ENCODE results near the gene APOBEC3G. TPM values are rescaled to one million over a fixed set of nuclear protein-coding genes. Genes with fewer than 3 reads are reported as not detected.

Gene APOBEC3G
- total and polyA plus RNA-seq, 7 donors: 3.0 to 21.4 (median 11.1) TPM

DNA sequence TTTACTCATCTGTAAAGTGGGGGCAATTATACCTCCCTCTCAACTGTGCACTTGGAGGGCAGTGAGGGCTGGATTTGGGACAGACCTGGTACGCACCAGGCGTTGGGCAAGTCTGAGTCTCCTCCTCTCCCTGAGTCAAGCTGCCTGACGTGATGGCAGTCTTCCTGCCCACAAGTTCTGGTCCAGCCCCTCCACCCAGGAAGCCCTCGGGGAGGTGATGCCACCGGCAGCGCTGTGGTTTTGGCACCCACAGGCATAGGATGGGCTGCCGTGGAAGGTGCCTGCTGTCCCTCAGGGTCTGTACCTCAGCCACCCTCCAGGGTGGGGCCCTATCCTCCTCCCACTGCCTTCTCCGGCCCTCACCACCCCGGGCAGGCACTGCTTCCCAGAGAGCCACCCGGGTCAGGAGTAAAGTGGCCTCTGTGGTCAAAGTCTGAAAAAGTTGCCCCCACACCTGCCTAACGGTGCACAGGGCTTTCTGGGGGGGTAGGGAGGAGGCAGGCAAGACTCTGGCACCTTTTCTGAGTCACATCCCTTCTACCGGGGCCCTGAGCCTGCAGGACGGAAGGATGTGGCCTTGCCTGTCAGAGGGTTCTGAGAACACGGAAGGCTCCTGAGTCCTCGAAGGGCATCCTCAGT is 13.5 kb downstream of the APOBEC3G start:
- no peak overlapping the region for H3K27ac ChIP-seq
- H3K4me1 ChIP-seq: peaks cover 0 to 4% (median 2%) of the 10 kb centered on the region in 4 donors
- TF ChIP-seq POLR2AphosphoS5 (IDR thresholded peaks at IDR 0.05) (no peak), EP300 (IDR thresholded peaks at IDR 0.05) (no peak)
- intact Hi-C loops (cut with DNase I): no loop called here
- peaks cover 0 to 3% (median 0%) of the 10 kb centered on the region in 3 donors for H3K27me3 ChIP-seq
- H3K9me3 ChIP-seq: no peaks in the 10 kb centered on the region
- WGBS, 2 donors: 53 to 60% methylated on average over 15 of the region's 15 CpGs
- no peak overlapping the region for H3K4me3 ChIP-seq
- no peak for DNase-seq
- H3K36me3 ChIP-seq: no peaks in the 10 kb centered on the region

DNA sequence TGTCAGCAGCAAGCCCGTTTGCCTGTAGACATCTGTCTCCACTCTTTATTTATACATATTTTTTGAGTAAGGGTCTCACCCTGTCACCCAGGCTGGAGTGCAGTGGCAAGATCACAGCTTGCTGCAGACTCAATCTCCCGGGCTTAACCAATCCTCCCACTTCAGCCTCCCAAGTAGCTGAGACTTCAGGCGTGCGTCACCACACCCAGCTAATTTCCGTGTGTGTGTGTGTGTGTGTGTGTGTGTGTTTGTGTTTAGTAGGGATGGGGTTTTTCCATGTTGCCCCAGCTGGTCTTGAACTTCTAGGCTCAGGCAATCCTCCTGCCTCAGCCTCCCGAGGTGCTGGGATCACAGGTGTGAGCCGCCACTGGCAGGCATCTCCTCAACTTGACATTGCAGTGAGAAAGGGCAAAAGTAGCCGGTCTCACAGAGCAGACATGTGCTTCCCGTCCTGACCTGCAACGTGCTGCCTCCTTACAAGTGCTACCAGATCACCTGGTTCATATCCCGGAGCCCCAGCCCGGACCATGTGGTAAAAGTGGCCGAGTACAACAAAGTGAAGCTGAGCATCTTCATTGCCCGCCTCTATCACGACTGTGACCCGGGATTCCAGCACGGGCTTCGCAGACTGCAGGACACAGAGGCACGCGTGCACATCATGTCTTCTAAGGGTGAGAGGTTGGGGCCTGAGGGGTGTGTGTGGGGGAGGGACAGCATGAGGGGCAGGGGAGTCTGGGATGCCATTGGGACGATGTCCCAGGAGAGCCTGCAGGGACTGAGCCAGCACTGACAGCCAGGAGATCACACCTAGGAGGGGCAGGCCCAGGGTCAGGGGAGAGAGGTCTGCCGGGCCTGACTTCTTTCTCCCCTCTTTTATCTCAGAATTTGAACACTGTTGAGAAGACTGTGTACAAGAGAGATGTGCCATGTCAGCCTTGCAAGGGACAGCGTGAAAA is 14.3 kb downstream of the APOBEC3G start:
- no peaks in the 10 kb centered on the region for H3K9me3 ChIP-seq
- DNase-seq: no peak
- H3K27me3 ChIP-seq: peaks cover 0 to 3% (median 0%) of the 10 kb centered on the region in 3 donors
- intact Hi-C loops (cut with DNase I): no loop called here
- no peak overlapping the region for H3K27ac ChIP-seq
- no peaks in the 10 kb centered on the region for H3K36me3 ChIP-seq
- H3K4me1 ChIP-seq: peaks cover 0 to 4% (median 2%) of the 10 kb centered on the region in 4 donors
- 69 to 83% methylated on average over 23 of the region's 23 CpGs for WGBS, 2 donors
- no peak overlapping the region for H3K4me3 ChIP-seq
- TF ChIP-seq POLR2AphosphoS5 (IDR thresholded peaks at IDR 0.05) (no peak), EP300 (IDR thresholded peaks at IDR 0.05) (no peak), POLR2A (IDR thresholded peaks at IDR 0.05) (no peak)
- TF ChIP-seq, protein P1, sequence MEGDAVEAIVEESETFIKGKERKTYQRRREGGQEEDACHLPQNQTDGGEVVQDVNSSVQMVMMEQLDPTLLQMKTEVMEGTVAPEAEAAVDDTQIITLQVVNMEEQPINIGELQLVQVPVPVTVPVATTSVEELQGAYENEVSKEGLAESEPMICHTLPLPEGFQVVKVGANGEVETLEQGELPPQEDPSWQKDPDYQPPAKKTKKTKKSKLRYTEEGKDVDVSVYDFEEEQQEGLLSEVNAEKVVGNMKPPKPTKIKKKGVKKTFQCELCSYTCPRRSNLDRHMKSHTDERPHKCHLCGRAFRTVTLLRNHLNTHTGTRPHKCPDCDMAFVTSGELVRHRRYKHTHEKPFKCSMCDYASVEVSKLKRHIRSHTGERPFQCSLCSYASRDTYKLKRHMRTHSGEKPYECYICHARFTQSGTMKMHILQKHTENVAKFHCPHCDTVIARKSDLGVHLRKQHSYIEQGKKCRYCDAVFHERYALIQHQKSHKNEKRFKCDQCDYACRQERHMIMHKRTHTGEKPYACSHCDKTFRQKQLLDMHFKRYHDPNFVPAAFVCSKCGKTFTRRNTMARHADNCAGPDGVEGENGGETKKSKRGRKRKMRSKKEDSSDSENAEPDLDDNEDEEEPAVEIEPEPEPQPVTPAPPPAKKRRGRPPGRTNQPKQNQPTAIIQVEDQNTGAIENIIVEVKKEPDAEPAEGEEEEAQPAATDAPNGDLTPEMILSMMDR (IDR thresholded peaks at IDR 0.05): no peak

DNA sequence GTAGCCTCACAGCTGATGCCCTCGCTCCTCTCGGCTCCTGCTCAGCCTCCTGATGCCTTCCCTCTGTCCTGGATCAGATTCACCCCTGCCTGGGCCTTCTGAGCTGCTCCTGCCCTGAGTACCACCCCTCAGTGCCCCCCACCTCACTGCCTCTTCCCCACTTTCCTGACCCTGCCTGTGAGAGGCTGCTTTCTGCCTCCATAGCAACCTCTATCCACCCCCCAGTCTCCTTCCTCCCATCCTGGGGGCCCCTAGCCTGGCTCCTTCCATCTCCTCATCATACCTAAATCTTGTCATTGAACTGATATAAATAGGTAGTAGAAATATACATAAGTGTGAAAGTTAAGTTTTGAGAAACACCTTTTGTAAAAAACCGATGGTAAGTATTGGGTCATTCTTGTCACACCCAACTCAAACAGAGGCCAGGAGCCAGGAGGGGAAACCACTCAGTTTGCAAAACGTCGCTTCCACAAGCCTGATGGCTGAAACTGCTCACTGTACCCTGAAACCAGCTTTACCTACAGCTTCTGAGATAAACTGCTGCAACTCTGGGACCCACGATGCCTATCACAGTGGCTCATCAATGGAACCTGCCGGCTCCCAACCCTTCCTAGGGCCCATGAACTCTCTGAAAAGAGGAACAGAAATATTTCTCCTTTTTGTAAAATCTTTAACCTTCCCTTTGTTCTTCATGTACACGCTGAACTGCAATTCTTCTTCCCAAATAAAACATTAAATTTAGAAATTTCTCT is 15.2 kb downstream of the APOBEC3G start:
- Histone ChIP-seq H3K27ac (no peak overlapping the region), H3K36me3 (no peaks in the 10 kb centered on the region), H3K27me3 (peaks cover 0 to 3% (median 0%) of the 10 kb centered on the region in 3 donors), H3K4me3 (no peak overlapping the region), H3K4me1 (peaks cover 0 to 4% (median 2%) of the 10 kb centered on the region in 4 donors), H3K9me3 (no peaks in the 10 kb centered on the region)
- DNase-seq: no peak
- TF ChIP-seq POLR2AphosphoS5 (IDR thresholded peaks at IDR 0.05) (no peak), EP300 (IDR thresholded peaks at IDR 0.05) (no peak), POLR2A (IDR thresholded peaks at IDR 0.05) (no peak)
- TF ChIP-seq, protein P1 (IDR thresholded peaks at IDR 0.05): no peak
- 35 to 61% methylated on average over 8 of the region's 8 CpGs for WGBS, 2 donors
- intact Hi-C loops (cut with DNase I): no loop called here

- 80 to 81% methylated on average over 14 of the region's 14 CpGs for WGBS, 2 donors
These were observed 17.8 kb downstream of the APOBEC3G start for GRCh38 chr22:39094717-39095389.

More at GRCh38 chr22:39094717-39095389, 17.8 kb downstream of the APOBEC3G start:
- TF ChIP-seq EP300 (IDR thresholded peaks at IDR 0.05) (no peak), POLR2A (IDR thresholded peaks at IDR 0.05) (no peak), POLR2AphosphoS5 (IDR thresholded peaks at IDR 0.05) (no peak)
- TF ChIP-seq, protein P1 (IDR thresholded peaks at IDR 0.05): no peak
- Histone ChIP-seq H3K4me1 (no peaks in the 10 kb centered on the region), H3K4me3 (no peak overlapping the region), H3K27me3 (peaks cover 0 to 3% (median 0%) of the 10 kb centered on the region in 3 donors), H3K27ac (no peak overlapping the region), H3K9me3 (no peaks in the 10 kb centered on the region), H3K36me3 (no peaks in the 10 kb centered on the region)
- no peak for DNase-seq
- intact Hi-C loops (cut with DNase I): no loop called here
